CD14-positive monocyte (primary cell): ENCODE measurements around the gene XRCC5. TPM values are rescaled to one million over a fixed set of nuclear protein-coding genes. Genes with fewer than 3 reads are reported as not detected.

ENCODE experiments used
- DNase-seq, 3 donors: peaks; one replicate each; pipeline ENCODE4 v3.0.0-alpha.2; 2011 to 2022
- H2AFZ ChIP-seq: 2 replicates; pipeline ENCODE4 v1.6.0; 2012; ENCODE audit warnings: mild to moderate bottlenecking, low read depth, low read length, inconsistent platforms; ENCODE audit not compliant: insufficient read depth, poor library complexity, severe bottlenecking
- H3K27ac ChIP-seq, 2 donors: 1 replicate in 1 of 2; 2 replicates in 1 of 2; pipeline ENCODE4 v1.5.1; 2012 to 2013; ENCODE audit warnings: low read length in 2 of 2, control low read depth in 1 of 2, inconsistent platforms in 1 of 2, low read depth in 1 of 2, mild to moderate bottlenecking in 1 of 2
- H3K27me3 ChIP-seq, 2 donors: one replicate each; pipeline versions ENCODE4 v1.6.0 to v1.6.1; 2011 to 2013; ENCODE audit warnings: low read length in 2 of 2; ENCODE audit not compliant: control insufficient read depth in 2 of 2, insufficient read depth in 2 of 2
- H3K36me3 ChIP-seq, 2 donors: replicated peaks in 1 of 2; 1 replicate in 1 of 2; 2 replicates in 1 of 2; pipeline versions ENCODE4 v1.5.1 to v1.6.1; 2012 to 2013; ENCODE audit warnings: low read length in 2 of 2, control low read depth in 1 of 2, inconsistent platforms in 1 of 2, mild to moderate bottlenecking in 1 of 2; ENCODE audit not compliant: insufficient read depth in 2 of 2, control insufficient read depth in 1 of 2
- H3K4me1 ChIP-seq, 2 donors: 1 replicate in 1 of 2; 2 replicates in 1 of 2; pipeline versions ENCODE4 v1.5.1 to v1.6.1; 2012 to 2013; ENCODE audit warnings: low read length in 2 of 2, control low read depth in 1 of 2, inconsistent platforms in 1 of 2, mild to moderate bottlenecking in 1 of 2, moderate library complexity in 1 of 2; ENCODE audit not compliant: insufficient read depth in 2 of 2, control insufficient read depth in 1 of 2
- H3K4me2 ChIP-seq: replicated peaks from 2 replicates; pipeline ENCODE3; 2012; ENCODE audit warnings: low read length, moderate library complexity, mild to moderate bottlenecking; ENCODE audit not compliant: poor library complexity, severe bottlenecking; ENCODE audit errors: extremely low read depth
- H3K4me3 ChIP-seq, 3 experiments: fragments of 200-600 bp in 1 of 3; sonication (generic) in 1 of 3; replicated peaks in 1 of 3; 1 replicate in 2 of 3; 2 replicates in 1 of 3; pipeline ENCODE4 v1.5.1; 2011 to 2013; ENCODE audit warnings: low read length in 3 of 3, mild to moderate bottlenecking in 3 of 3, control low read depth in 2 of 3, low read depth in 2 of 3, inconsistent platforms in 1 of 3, moderate library complexity in 1 of 3
- H3K79me2 ChIP-seq: 2 replicates; pipeline ENCODE4 v1.6.0; 2012; ENCODE audit warnings: mild to moderate bottlenecking, control low read depth, inconsistent platforms, low read length, moderate library complexity; ENCODE audit not compliant: insufficient read depth
- H3K9ac ChIP-seq: 2 replicates; pipeline ENCODE4 v1.6.0; 2017; ENCODE audit warnings: low read length, mild to moderate bottlenecking; ENCODE audit not compliant: insufficient read depth, poor library complexity, severe bottlenecking
- H3K9me3 ChIP-seq, 2 donors: replicated peaks in 1 of 2; 1 replicate in 1 of 2; 2 replicates in 1 of 2; pipeline versions ENCODE4 v1.5.1 to v1.6.1; 2012 to 2013; ENCODE audit warnings: low read length in 2 of 2, control low read depth in 1 of 2; ENCODE audit not compliant: control insufficient read depth in 1 of 2, insufficient read depth in 1 of 2
- H4K20me1 ChIP-seq: 2 replicates; pipeline ENCODE4 v1.6.0; 2012; ENCODE audit warnings: mild to moderate bottlenecking, low read length, control low read depth, moderate library complexity; ENCODE audit not compliant: insufficient read depth
- H3K27ac Mint-ChIP-seq, 7 donors: one replicate each; pipeline ENCODE4 v1.8.0; 2020; ENCODE audit warnings: mild to moderate bottlenecking in 7 of 7, mixed read lengths in 7 of 7, moderate library complexity in 6 of 7, inconsistent platforms in 2 of 7
- H3K27me3 Mint-ChIP-seq, 3 donors: one replicate each; pipeline ENCODE4 v1.8.0; 2021 to 2022; ENCODE audit warnings: low read depth in 3 of 3, mild to moderate bottlenecking in 3 of 3, mixed read lengths in 3 of 3, moderate library complexity in 3 of 3, inconsistent platforms in 1 of 3
- H3K36me3 Mint-ChIP-seq, 2 donors: one replicate each; pipeline ENCODE4 v1.8.0; 2020; ENCODE audit warnings: mixed read lengths in 2 of 2, inconsistent platforms in 1 of 2, mild to moderate bottlenecking in 1 of 2
- H3K4me1 Mint-ChIP-seq: one replicate; pipeline ENCODE4 v1.8.0; 2020; ENCODE audit warnings: mild to moderate bottlenecking, mixed read lengths
- H3K4me3 Mint-ChIP-seq, 2 donors: one replicate each; pipeline ENCODE4 v1.8.0; 2020; ENCODE audit warnings: mild to moderate bottlenecking in 2 of 2, mixed read lengths in 2 of 2, moderate library complexity in 1 of 2
- H3K9me3 Mint-ChIP-seq, 7 donors: one replicate each; pipeline ENCODE4 v1.8.0; 2020 to 2022; ENCODE audit warnings: mixed read lengths in 7 of 7, mild to moderate bottlenecking in 6 of 7, moderate library complexity in 6 of 7, inconsistent platforms in 2 of 7
- WGBS: methylation state at CpG from one replicate; pipeline ENCODE4 v1.1.5; 2013; ENCODE audit warnings: missing lambda C conversion rate; ENCODE audit not compliant: insufficient coverage; 5-methylcytosine and 5-hydroxymethylcytosine counted together
- intact Hi-C, 2 donors: fragments of 100-400 bp; cut with micrococcal nuclease; formaldehyde crosslinking; loops; one replicate each; pipeline versions ENCODE4 v1.15.0 to v1.15.1; 2023
- polyA plus RNA-seq, 3 donors: library from polyadenylated mRNA; depleted of rRNA in 1 of 3; unstranded in 2 of 3; stranded (reverse) in 1 of 3; fragments of 300-500 nt in 2 of 3; fragments of >200 nt in 1 of 3; fragmentation: Illumina TruSeq in 2 of 3; gene quantifications; 1 replicate in 2 of 3; 2 replicates in 1 of 3; pipeline ENCODE4 v1.2.3, GENCODE V29; 2012 to 2021
- TF ChIP-seq, protein P1 (sequence below): fragments of 200-600 bp; IDR thresholded peaks from one replicate; pipeline ENCODE4 v1.8.0; 2022; ENCODE audit warnings: antibody characterized with exemption, mild to moderate bottlenecking

Gene XRCC5
- polyA plus RNA-seq, 3 donors: 55.3 to 281 (median 258) TPM

DNA sequence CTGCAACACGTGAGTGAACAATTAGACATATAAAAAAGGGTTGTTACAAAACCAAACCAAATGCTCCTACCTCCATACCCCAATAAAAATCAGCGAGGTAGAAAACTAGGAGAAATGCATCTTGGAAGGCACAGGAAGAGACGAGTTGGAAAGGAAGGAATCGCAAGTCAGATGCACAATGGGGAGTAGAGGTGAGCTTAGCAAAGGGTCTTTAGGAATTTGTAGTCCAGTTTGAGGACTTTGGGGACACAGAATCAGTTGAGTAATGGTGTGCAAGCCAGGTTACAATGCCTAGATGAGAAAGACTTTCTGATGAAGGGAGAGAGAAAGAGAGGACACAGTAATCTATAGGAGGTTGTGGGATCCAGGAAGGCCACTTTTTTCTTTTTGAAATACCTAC, 35.7 kb downstream of the XRCC5 start:
- Histone ChIP-seq H3K27me3 (no peaks in the 10 kb centered on the region), H3K79me2 (peaks cover 26% of the 10 kb centered on the region), H4K20me1 (peaks cover 80% of the 10 kb centered on the region), H3K9ac (no peak overlapping the region), H2AFZ (no peak overlapping the region), H3K4me3 (no peak overlapping the region), H3K9me3 (no peaks in the 10 kb centered on the region), H3K4me1 (no peaks in the 10 kb centered on the region), H3K27ac (no peak overlapping the region), H3K4me2 (no peak overlapping the region), H3K36me3 (peaks cover 98 to 100% of the 10 kb centered on the region in 2 donors)
- Mint-ChIP-seq H3K27me3 (no peaks in the 10 kb centered on the region), H3K9me3 (no peaks in the 10 kb centered on the region), H3K36me3 (peaks cover 21 to 32% of the 10 kb centered on the region in 2 donors), H3K4me3 (no peak overlapping the region), H3K27ac (no peak overlapping the region), H3K4me1 (no peaks in the 10 kb centered on the region)
- TF ChIP-seq, protein P1, sequence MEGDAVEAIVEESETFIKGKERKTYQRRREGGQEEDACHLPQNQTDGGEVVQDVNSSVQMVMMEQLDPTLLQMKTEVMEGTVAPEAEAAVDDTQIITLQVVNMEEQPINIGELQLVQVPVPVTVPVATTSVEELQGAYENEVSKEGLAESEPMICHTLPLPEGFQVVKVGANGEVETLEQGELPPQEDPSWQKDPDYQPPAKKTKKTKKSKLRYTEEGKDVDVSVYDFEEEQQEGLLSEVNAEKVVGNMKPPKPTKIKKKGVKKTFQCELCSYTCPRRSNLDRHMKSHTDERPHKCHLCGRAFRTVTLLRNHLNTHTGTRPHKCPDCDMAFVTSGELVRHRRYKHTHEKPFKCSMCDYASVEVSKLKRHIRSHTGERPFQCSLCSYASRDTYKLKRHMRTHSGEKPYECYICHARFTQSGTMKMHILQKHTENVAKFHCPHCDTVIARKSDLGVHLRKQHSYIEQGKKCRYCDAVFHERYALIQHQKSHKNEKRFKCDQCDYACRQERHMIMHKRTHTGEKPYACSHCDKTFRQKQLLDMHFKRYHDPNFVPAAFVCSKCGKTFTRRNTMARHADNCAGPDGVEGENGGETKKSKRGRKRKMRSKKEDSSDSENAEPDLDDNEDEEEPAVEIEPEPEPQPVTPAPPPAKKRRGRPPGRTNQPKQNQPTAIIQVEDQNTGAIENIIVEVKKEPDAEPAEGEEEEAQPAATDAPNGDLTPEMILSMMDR: no peak
- no peak for DNase-seq
- intact Hi-C loops: no loop called here
- WGBS: 100% methylated on average over 2 of the region's 4 CpGs

DNA sequence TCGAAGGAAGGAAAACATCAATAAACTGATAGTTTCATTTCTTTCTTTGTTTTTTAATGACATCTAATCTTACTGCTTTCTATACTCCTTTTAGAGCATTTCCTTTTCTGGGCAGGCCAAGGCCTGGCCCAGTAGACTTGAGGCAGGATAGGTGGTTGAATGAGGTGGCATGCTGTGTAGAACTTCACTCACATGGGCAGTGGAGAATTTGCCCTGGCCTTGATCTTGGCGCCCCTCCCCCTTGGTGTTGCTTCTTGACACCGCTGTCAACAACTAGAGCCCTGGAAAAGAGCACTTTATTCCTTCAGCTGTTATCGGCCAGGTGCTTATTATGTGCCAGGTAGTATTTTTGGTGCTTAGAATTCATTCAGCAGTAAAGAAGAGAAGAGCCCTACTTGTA, 37.4 kb downstream of the XRCC5 start:
- intact Hi-C loops: no loop called here
- no peaks in the 10 kb centered on the region for H3K9me3 Mint-ChIP-seq
- H3K9ac ChIP-seq: no peak overlapping the region
- H3K4me1 ChIP-seq: no peaks in the 10 kb centered on the region
- H2AFZ ChIP-seq: no peak overlapping the region
- H3K9me3 ChIP-seq: no peaks in the 10 kb centered on the region
- H3K4me1 Mint-ChIP-seq: no peaks in the 10 kb centered on the region
- peaks cover 80% of the 10 kb centered on the region for H4K20me1 ChIP-seq
- 100% methylated on average over 1 of the region's 4 CpGs for WGBS
- H3K36me3 Mint-ChIP-seq: peaks cover 28 to 37% of the 10 kb centered on the region in 2 donors
- TF ChIP-seq, protein P1: no peak
- no peak overlapping the region for H3K4me3 ChIP-seq
- no peaks in the 10 kb centered on the region for H3K27me3 Mint-ChIP-seq
- peaks cover 97 to 100% of the 10 kb centered on the region in 2 donors for H3K36me3 ChIP-seq
- no peak overlapping the region for H3K4me2 ChIP-seq
- no peak overlapping the region for H3K27ac ChIP-seq
- DNase-seq: no peak
- peak overlapping the region in 1 of 7 donors; percentile 37 for H3K27ac Mint-ChIP-seq
- H3K27me3 ChIP-seq: no peaks in the 10 kb centered on the region
- H3K79me2 ChIP-seq: peaks cover 37% of the 10 kb centered on the region
- no peak overlapping the region for H3K4me3 Mint-ChIP-seq
